HG02970 (cell line): ENCODE data around the gene CD247.

Experiments used
- ATAC-seq: cut with Tn5 transposase; IDR thresholded peaks from one replicate; pipeline ENCODE4 v1.9.1; 2021; ENCODE audit warnings: mild to moderate bottlenecking, moderate library complexity, moderate number of reproducible peaks; ENCODE audit not compliant: unreplicated experiment, low FRiP score

Gene CD247

DNA sequence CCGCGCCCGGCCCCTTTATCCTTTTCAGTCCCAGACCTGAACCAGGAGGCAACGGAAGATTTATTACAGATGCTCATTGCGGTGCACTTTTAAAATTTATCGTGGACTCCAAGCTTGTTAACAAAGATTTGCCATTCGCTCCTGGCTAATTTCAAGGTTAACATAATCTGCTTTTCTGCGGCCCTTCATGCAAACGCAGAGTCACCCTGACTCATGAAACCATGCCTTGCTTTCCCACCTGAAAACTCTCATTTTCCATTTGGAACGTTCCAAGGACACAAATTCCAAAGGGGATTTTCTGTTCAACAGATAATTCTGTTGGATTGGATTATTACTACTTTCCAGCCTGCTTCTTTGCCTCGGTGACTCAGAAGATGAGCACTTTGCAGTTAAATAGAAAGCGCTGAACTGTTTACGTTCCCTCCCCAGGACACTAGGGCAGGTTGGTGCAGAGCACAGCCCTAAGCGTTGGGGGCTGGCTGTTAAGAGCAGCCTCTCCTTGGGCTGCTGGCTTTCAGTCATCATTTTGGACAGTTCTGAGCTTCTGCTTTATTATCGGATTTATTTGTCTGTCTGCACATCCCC is 51.1 kb downstream of the CD247 start:
- ATAC-seq, result no peak

DNA sequence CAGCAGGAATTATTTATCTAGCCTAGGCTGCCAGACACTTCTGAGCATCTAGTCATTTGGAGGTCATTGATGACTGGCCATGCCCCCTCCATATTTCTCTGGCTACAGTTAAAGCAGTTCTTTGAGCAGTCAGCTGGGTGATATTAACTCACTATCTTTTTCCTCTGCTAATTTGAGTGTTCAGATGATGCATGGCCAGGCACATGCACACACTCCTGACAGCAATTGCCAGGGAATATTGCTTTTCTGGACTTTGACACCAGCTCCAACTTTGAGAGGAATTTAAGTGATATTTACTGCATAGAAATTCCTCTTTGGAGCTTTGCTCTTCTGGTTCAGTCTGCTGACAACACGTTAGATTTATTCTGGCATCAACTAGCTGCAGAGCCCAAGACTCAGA is 52.6 kb downstream of the CD247 start:
- ATAC-seq, result no peak

- no peak for ATAC-seq
These were observed 53.3 kb downstream of the CD247 start for GRCh38 chr1:167465018-167465417.

DNA sequence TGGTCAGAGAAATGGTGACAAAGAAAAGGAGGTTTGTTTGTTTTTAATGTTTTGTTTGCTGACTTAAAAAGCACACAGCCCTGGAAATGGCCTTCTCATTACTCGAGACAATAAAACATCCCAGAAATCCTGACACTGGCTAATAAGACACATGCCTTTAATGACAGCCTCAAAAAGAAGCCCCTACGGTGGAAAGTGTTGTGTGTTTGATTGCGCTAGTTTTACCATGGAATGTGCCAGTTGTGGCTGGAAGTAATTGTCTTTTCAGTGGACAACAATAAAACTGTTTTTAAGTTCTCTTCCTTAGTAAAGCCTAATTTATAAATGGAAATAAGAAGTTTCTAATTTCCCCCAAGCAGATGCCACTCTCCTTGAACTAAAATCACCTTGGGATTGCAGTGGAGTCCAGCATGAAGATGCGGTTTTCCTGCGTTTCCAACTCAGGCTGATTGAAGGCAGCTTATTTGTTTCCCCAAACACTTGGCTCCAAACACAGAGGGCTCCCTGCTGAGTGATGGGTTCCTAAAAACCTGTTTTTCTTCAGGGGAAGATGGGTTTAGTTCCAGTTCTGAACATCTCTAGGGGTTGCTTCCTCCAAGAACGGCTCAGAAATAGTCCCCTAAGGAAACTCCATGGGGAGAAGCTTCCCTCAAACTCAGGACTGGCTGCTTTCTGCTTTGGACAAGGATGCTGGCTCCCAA is 54.3 kb downstream of the CD247 start:
- ATAC-seq, result no peak

GRCh38 chr1:167463080-167463479 is 55.2 kb downstream of the CD247 start:
- no peak for ATAC-seq

- ATAC-seq, result no peak
These were observed 56.0 kb downstream of the CD247 start for GRCh38 chr1:167462341-167462740.

- ATAC-seq, result no peak
These were observed 57.5 kb downstream of the CD247 start for GRCh38 chr1:167460836-167461235.

- ATAC-seq, result no peak
These were observed 60.3 kb downstream of the CD247 start for GRCh38 chr1:167457936-167458584.

DNA sequence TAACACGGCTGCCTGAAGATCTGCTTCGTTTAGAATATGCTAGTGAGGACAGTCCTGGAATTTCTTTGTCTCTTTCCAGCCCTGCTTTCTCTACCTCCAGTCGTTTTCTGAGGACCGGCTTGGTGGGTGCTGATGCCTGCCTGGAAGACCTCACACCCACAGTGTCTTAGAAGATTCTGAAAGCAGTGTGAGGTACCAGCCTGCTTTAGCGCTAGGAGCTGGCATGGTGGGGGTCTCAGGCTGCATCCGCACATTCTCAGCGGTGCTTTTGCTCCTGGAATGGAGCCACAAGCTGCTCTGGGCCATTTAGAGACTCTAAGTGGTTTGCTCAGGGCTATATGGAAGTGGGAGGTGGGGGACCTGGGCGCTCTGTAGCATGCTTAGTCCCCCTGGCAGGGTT is 61.4 kb downstream of the CD247 start:
- no peak for ATAC-seq

DNA sequence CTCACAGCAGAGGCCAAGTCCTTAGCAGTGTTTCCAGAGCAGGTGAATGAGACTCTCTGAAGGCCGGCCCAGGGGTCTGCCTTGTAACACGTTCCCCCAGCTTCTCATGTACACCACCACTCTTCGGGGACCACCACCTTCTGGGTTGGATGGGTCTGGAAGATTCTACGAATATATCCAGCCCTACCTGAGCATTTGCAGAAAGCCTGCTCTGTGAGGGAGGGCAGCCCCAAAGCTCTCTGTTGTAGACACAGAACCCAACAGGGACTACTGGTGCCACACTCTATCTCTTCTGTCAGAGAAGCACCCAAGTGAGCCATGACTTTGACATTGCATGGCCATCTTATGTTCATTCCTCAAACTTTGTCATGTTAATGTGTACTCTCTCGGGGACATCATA is 61.8 kb downstream of the CD247 start:
- ATAC-seq, result no peak

DNA sequence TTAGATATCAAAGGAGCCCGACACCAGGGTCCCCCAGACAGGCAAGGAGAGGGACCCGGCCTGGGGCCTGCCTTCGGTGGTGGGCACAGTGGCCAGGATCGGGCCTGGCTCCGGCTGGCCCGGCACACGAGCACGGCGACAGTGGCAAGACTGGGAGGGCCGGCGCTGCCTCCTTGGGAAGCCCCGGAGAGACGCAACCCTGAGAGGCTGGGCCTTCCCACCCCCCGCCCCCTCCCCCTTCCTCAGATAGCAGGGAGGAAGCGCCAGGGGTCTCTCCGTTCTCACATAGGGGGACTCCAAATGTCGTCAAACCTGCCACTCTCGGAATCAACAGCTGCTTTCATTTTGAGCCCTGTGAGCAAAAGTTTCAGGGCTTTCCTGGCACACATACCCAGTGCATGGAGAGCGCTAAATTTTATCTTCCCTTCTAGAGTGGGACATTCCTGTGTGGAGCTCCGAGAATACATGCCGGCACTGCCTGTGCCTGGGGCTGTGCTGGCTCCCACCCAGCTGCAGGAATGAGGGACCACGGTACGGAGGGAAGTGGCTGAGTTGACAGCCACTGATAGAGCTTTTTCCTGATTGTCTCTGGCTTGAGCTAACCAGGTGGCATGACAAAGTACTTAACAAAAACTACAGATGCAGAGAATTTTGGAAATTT is 62.4 kb downstream of the CD247 start:
- ATAC-seq, result no peak

DNA sequence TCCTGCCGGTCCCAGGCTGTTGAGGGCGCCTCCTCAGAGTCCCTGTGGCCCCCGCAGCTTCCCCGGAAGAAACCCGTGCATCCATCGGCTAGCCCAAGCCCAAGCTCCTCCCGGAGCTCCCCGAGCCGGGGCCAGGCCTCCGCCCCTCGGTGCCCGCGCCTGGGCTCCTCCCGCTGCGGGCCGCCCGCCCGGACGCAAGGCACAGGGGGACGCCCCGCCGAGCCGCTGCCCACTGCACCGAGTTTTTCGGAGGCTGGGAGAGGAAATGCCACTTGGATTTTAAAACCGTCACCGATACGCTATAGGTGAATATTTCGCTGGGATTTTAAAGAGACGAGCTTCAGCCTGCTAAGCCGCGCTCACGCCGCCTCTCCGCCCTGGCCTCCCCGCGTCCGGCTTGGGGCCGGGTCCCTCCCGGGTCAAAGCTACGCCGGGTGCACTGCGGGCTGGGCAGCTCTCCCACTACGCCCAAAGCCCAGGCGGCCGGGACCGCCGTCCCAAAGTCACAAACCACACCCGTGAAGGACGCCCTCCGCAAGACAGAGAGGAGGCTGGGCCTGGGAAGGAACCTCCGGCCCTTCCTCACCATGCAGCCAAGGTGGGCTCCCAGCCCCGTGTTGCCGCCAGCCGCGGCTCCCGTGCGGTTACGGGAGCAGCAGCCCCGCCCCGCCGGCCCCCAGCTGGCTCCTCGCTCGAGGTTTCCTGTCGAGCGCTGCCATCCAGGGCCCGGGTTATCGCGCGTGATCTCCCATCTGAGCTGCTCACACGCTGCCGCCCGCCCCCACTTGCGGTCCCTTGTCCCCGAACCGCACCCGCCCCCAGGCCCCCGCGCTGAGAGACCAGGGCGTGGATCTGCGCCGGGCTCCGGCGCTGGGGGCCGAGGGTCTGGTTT is 63.2 kb downstream of the CD247 start:
- ATAC-seq, result no peak

- ATAC-seq, result no peak
These were observed 63.9 kb downstream of the CD247 start for GRCh38 chr1:167454304-167454893.

GRCh38 chr1:167453123-167453522 is 65.2 kb downstream of the CD247 start:
- no peak for ATAC-seq

- ATAC-seq, result no peak
These were observed 65.8 kb downstream of the CD247 start for GRCh38 chr1:167452483-167452882.

DNA sequence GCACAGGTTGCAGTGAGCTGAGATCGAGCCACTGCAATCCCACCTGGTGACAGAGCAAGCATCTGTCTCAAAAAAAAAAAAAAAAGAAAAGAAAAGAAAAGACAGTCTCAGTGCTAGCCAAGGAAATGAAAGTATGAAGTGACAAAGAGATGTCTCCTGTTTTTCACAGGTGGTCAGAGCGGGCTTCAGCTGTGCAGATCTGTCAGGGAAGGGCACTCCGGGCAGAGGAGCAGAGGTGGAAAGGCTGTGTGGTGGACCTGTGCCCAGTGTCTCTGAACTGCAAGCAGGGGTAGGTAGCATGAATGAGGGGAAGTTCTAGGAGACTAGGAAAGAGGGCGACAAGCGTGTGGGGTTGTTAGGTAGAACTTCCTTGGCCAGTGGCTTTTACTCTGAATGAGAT is 67.5 kb downstream of the CD247 start:
- no peak for ATAC-seq

DNA sequence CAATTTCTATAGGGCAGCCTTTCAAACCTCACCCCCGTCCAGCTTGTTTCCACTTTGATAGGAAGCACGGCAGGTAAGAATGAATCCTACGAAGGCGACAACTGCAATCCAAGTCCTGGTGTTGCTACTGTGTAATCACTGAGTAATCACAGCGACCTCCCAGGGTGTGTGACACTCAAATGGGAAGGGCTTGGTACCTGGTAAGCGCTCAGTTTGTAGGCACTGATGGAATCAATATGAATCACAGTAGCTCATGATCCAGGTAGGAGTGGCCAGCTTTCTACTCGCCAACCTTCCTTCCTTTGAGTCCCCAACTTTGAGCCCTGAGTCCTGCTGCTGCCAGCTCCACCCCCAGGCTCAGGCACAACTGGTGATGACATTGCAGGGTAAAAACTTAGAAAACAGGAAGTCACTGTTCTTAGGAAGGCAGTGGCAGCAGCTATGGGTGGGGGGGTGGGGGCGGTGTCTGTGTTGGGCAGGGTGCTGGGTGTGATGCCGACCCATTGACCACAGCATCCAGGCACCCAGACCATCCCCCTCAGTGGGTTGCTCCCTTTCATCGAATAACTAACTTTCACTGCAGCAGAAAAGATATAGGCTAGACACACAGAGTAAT is 70.7 kb downstream of the CD247 start:
- ATAC-seq, result no peak

DNA sequence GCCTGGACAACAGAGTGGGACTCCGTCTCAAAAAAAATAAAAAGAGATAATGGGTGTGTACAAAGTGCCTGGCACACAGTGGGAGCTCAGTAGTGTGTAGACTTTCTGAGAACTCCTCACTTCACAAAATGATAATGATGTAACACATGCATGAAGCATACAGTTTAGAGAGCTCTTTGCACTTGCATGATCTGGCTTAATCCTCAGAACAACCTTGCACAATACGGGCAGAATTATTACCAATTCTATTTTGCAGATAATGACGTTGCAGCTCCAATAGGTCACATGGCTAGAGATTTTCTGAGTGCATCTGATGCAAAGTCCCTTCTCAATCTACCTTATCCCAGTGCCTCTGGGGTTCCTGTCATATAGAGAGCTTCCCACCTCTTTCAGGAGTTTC is 71.4 kb downstream of the CD247 start:
- no peak for ATAC-seq

DNA sequence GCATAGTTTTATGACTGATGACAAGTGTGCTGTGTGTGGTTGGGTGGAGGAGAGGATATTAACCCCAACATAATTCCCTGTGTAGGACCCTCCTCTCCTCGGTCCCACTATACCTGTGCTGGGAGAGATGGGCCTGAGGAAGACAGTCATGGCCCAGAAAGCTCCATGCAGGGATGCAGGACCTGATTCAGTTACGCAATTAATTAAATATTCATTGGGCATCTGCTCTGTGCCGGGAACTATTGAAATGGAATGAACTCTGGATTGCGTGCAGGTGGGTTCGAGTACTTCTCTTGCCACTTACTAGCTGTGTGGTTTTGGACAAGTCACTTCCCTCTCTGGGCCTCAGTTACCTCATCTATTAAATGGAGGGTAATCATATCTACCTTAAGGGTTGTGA is 74.6 kb downstream of the CD247 start:
- ATAC-seq, result no peak
